ENCODE measurements around the gene WFDC2.

Gene WFDC2

DNA sequence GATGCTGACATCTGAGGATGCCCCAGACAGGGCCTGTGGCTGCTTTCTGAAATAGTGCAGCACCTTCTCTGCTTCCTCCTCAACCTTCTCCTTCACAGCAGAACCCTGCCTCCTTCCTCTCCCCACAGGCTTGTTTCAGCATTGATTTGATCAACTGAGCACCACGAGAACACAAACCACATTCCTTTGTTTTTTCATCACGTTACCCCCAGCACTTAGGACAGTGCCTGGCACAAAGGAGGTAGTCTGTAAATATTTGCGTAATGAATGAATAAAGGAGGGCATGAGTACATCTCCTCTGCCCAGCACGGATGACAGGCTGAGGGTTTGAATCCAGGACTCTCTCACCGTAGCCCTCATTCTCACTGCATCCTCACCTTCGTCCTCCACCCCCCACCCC lies 21.3 kb upstream of the WFDC2 start:
- Histone ChIP-seq H2BK5ac (ENCODE audit: low read length) (no peak overlapping the region), H3K27ac (replicated peaks; ENCODE audit: low read length) (no peak overlapping the region), H2AK5ac (ENCODE audit: low read depth, low read length) (no peak overlapping the region), H4K8ac (ENCODE audit: low read depth, low read length) (no peak overlapping the region), H3K14ac (ENCODE audit: low read length) (no peak overlapping the region), H3K4ac (ENCODE audit: low read length) (no peak overlapping the region), H3K4me3 (ENCODE audit: low read length in 2 of 2) (no peak overlapping the region), H3K9me3 (replicated peaks in 1 of 2; ENCODE audit: control insufficient read depth in 2 of 2, insufficient read depth in 1 of 2, low read depth in 1 of 2, low read length in 2 of 2) (no peaks in the 10 kb centered on the region), H3K23ac (ENCODE audit: low read depth, low read length, poor library complexity) (no peak overlapping the region), H3K27me3 (ENCODE audit: control insufficient read depth in 3 of 3, insufficient read depth in 3 of 3, low read depth in 1 of 3, low read length in 3 of 3) (peaks cover 0 to 9% (median 0%) of the 10 kb centered on the region in 3 experiments), H2AFZ (ENCODE audit: low read length) (no peak overlapping the region), H2BK120ac (ENCODE audit: low read depth, low read length) (no peak overlapping the region), H4K91ac (ENCODE audit: low read depth, low read length, poor library complexity) (no peak overlapping the region), H3K9ac (ENCODE audit: low read depth, low read length, poor library complexity) (no peak overlapping the region), H3K4me1 (ENCODE audit: control insufficient read depth in 2 of 2, insufficient read depth in 1 of 2, low read depth in 1 of 2, low read length in 2 of 2) (peaks cover 0 to 2% of the 10 kb centered on the region in 2 donors), H3K18ac (ENCODE audit: low read length) (no peak overlapping the region), H2BK12ac (ENCODE audit: low read length) (no peak overlapping the region), H3K36me3 (replicated peaks in 1 of 2; ENCODE audit: control insufficient read depth in 2 of 2, insufficient read depth in 2 of 2, low read length in 2 of 2) (no peaks in the 10 kb centered on the region), H2BK15ac (ENCODE audit: low read length) (no peak overlapping the region), H3K4me2 (ENCODE audit: insufficient read depth, low read length, poor library complexity, severe bottlenecking) (no peak overlapping the region), H3K79me1 (ENCODE audit: low read depth, low read length) (no peaks in the 10 kb centered on the region)
- no peak for DNase-seq (ENCODE audit: low spot score)
- no CpG with 5 or more reads among the region's 6 CpGs for WGBS, 2 donors (ENCODE audit: extremely low coverage in 2 of 2, insufficient read length in 2 of 2, insufficient replicate concordance in 1 of 2)

DNA sequence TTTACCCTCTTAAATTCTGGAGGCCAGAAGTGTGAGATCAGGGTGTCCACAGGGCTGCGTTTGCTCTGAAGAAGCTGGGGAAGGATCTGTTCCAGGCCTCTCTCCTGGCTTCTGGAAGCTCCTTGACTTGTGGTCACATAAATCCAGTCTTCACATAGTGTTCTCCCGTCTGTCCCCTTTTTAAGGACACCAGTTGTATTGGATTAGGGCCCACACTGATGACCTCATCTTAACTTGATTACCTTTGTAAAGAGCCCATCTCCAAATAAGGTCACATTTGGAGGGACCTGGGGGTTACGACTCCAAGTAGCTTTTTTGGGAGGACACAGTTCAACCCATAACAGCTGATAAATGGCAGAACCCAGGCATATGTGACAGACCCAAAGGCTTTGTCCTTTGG lies 20.0 kb upstream of the WFDC2 start:
- no peaks in the 10 kb centered on the region for H3K36me3 ChIP-seq (replicated peaks in 1 of 2; ENCODE audit: control insufficient read depth in 2 of 2, insufficient read depth in 2 of 2, low read length in 2 of 2)
- H3K23ac ChIP-seq (ENCODE audit: low read depth, low read length, poor library complexity), result no peak overlapping the region
- WGBS, 2 donors (ENCODE audit: extremely low coverage in 2 of 2, insufficient read length in 2 of 2, insufficient replicate concordance in 1 of 2), result no CpG with 5 or more reads among the region's 3 CpGs
- no peak overlapping the region for H3K4me2 ChIP-seq (ENCODE audit: insufficient read depth, low read length, poor library complexity, severe bottlenecking)
- DNase-seq (ENCODE audit: low spot score), result no peak
- H2BK5ac ChIP-seq (ENCODE audit: low read length), result no peak overlapping the region
- no peak overlapping the region for H3K4ac ChIP-seq (ENCODE audit: low read length)
- H2AK5ac ChIP-seq (ENCODE audit: low read depth, low read length), result no peak overlapping the region
- H2BK12ac ChIP-seq (ENCODE audit: low read length), result no peak overlapping the region
- no peak overlapping the region for H2BK15ac ChIP-seq (ENCODE audit: low read length)
- peaks cover 0 to 2% (median 0%) of the 10 kb centered on the region in 3 experiments for H3K27me3 ChIP-seq (ENCODE audit: control insufficient read depth in 3 of 3, insufficient read depth in 3 of 3, low read depth in 1 of 3, low read length in 3 of 3)
- no peak overlapping the region for H3K9ac ChIP-seq (ENCODE audit: low read depth, low read length, poor library complexity)
- H4K91ac ChIP-seq (ENCODE audit: low read depth, low read length, poor library complexity), result peak overlapping the region; percentile 3
- no peak overlapping the region for H2BK120ac ChIP-seq (ENCODE audit: low read depth, low read length)
- H3K9me3 ChIP-seq (replicated peaks in 1 of 2; ENCODE audit: control insufficient read depth in 2 of 2, insufficient read depth in 1 of 2, low read depth in 1 of 2, low read length in 2 of 2), result no peaks in the 10 kb centered on the region
- no peaks in the 10 kb centered on the region for H3K79me1 ChIP-seq (ENCODE audit: low read depth, low read length)
- H3K27ac ChIP-seq (replicated peaks; ENCODE audit: low read length), result no peak overlapping the region
- no peak overlapping the region for H3K14ac ChIP-seq (ENCODE audit: low read length)
- no peak overlapping the region for H3K18ac ChIP-seq (ENCODE audit: low read length)
- H4K8ac ChIP-seq (ENCODE audit: low read depth, low read length), result no peak overlapping the region
- H3K4me3 ChIP-seq (ENCODE audit: low read length in 2 of 2), result no peak overlapping the region
- peak overlapping the region; percentile 21 for H2AFZ ChIP-seq (ENCODE audit: low read length)
- peaks cover 0 to 2% of the 10 kb centered on the region in 2 donors for H3K4me1 ChIP-seq (ENCODE audit: control insufficient read depth in 2 of 2, insufficient read depth in 1 of 2, low read depth in 1 of 2, low read length in 2 of 2)

DNA sequence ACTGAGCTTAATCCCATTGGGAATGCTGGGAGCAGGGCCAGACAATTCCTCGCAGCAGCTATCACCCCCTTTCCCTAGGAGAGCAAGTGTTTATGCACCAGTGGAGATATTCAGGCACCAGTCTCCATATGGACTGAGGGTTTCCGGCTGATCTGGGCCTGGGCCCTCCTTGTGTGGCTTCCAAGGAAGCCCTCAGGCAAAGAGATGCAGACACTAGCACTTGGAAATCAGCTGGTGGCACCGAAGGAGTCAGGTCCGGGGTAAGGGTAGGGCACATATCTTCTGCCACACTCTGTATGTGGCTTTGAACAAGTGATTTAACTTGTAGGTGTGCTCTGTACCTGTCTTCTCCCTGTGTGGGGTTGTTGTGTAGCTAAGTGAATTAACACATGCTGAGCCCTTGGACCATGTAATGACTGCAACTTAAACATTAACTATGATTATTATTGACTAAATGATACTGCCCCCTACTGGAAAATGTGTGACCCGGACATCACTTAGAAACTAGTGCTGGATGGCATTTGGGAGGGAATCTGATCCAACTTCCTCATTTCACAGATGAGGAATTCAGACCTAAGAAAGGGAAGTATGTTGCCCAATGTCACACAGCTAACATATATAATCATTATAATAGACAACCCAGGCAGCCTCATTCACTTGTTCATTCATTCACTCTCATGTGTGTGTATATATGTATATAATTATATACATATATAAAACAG lies 19.3 kb upstream of the WFDC2 start:
- WGBS, 2 donors (ENCODE audit: extremely low coverage in 2 of 2, insufficient read length in 2 of 2, insufficient replicate concordance in 1 of 2), result no CpG with 5 or more reads among the region's 5 CpGs
- Histone ChIP-seq H3K27ac (replicated peaks; ENCODE audit: low read length) (no peak overlapping the region), H4K8ac (ENCODE audit: low read depth, low read length) (no peak overlapping the region), H2BK12ac (ENCODE audit: low read length) (no peak overlapping the region), H3K4me2 (ENCODE audit: insufficient read depth, low read length, poor library complexity, severe bottlenecking) (no peak overlapping the region), H2BK15ac (ENCODE audit: low read length) (no peak overlapping the region), H2AFZ (ENCODE audit: low read length) (no peak overlapping the region), H3K79me1 (ENCODE audit: low read depth, low read length) (no peaks in the 10 kb centered on the region), H2AK5ac (ENCODE audit: low read depth, low read length) (no peak overlapping the region), H3K14ac (ENCODE audit: low read length) (no peak overlapping the region), H3K27me3 (ENCODE audit: control insufficient read depth in 3 of 3, insufficient read depth in 3 of 3, low read depth in 1 of 3, low read length in 3 of 3) (no peaks in the 10 kb centered on the region), H2BK120ac (ENCODE audit: low read depth, low read length) (no peak overlapping the region), H3K18ac (ENCODE audit: low read length) (peak overlapping the region; percentile 6), H3K23ac (ENCODE audit: low read depth, low read length, poor library complexity) (no peak overlapping the region), H3K9ac (ENCODE audit: low read depth, low read length, poor library complexity) (no peak overlapping the region), H3K9me3 (replicated peaks in 1 of 2; ENCODE audit: control insufficient read depth in 2 of 2, insufficient read depth in 1 of 2, low read depth in 1 of 2, low read length in 2 of 2) (no peaks in the 10 kb centered on the region), H4K91ac (ENCODE audit: low read depth, low read length, poor library complexity) (no peak overlapping the region), H2BK5ac (ENCODE audit: low read length) (no peak overlapping the region), H3K4ac (ENCODE audit: low read length) (no peak overlapping the region), H3K4me1 (ENCODE audit: control insufficient read depth in 2 of 2, insufficient read depth in 1 of 2, low read depth in 1 of 2, low read length in 2 of 2) (peaks cover 0 to 2% of the 10 kb centered on the region in 2 donors), H3K36me3 (replicated peaks in 1 of 2; ENCODE audit: control insufficient read depth in 2 of 2, insufficient read depth in 2 of 2, low read length in 2 of 2) (no peaks in the 10 kb centered on the region), H3K4me3 (ENCODE audit: low read length in 2 of 2) (no peak overlapping the region)
- no peak for DNase-seq (ENCODE audit: low spot score)

DNA sequence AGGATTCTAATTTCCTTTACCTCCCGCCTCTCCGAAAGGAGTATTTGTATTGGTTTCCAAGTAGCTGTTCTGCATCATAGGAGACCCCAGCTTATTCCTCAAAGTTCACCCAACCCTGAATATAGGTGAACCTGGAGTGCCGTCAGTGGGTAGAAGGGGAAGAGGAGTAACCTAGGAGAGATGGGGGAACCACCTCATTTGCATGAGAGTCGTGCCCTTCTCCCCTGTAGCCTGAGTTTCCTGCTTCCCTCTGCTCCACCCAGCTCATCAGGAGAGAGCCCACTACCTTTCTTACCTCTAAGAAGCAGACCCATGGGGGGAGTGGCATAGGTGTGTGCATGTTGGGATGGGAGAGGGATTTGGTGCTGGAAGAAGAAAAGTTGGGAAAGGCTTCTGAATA lies 17.3 kb upstream of the WFDC2 start:
- no peak for DNase-seq (ENCODE audit: low spot score)
- Histone ChIP-seq H3K18ac (ENCODE audit: low read length) (no peak overlapping the region), H3K79me1 (ENCODE audit: low read depth, low read length) (no peaks in the 10 kb centered on the region), H4K91ac (ENCODE audit: low read depth, low read length, poor library complexity) (no peak overlapping the region), H2BK15ac (ENCODE audit: low read length) (no peak overlapping the region), H2BK12ac (ENCODE audit: low read length) (no peak overlapping the region), H4K8ac (ENCODE audit: low read depth, low read length) (no peak overlapping the region), H2AFZ (ENCODE audit: low read length) (no peak overlapping the region), H3K27me3 (ENCODE audit: control insufficient read depth in 3 of 3, insufficient read depth in 3 of 3, low read depth in 1 of 3, low read length in 3 of 3) (no peaks in the 10 kb centered on the region), H3K4ac (ENCODE audit: low read length) (no peak overlapping the region), H3K23ac (ENCODE audit: low read depth, low read length, poor library complexity) (no peak overlapping the region), H3K4me3 (ENCODE audit: low read length in 2 of 2) (no peak overlapping the region), H3K4me2 (ENCODE audit: insufficient read depth, low read length, poor library complexity, severe bottlenecking) (no peak overlapping the region), H3K9me3 (replicated peaks in 1 of 2; ENCODE audit: control insufficient read depth in 2 of 2, insufficient read depth in 1 of 2, low read depth in 1 of 2, low read length in 2 of 2) (no peaks in the 10 kb centered on the region), H3K9ac (ENCODE audit: low read depth, low read length, poor library complexity) (no peak overlapping the region), H2AK5ac (ENCODE audit: low read depth, low read length) (no peak overlapping the region), H2BK5ac (ENCODE audit: low read length) (no peak overlapping the region), H3K36me3 (replicated peaks in 1 of 2; ENCODE audit: control insufficient read depth in 2 of 2, insufficient read depth in 2 of 2, low read length in 2 of 2) (no peaks in the 10 kb centered on the region), H3K4me1 (ENCODE audit: control insufficient read depth in 2 of 2, insufficient read depth in 1 of 2, low read depth in 1 of 2, low read length in 2 of 2) (peaks cover 0 to 2% of the 10 kb centered on the region in 2 donors), H3K14ac (ENCODE audit: low read length) (no peak overlapping the region), H2BK120ac (ENCODE audit: low read depth, low read length) (no peak overlapping the region), H3K27ac (replicated peaks; ENCODE audit: low read length) (no peak overlapping the region)
- no CpG with 5 or more reads among the region's 4 CpGs for WGBS, 2 donors (ENCODE audit: extremely low coverage in 2 of 2, insufficient read length in 2 of 2, insufficient replicate concordance in 1 of 2)

Measured in neuronal stem cell (in vitro differentiated cells).